OCI-LY3 (cell line): ENCODE data around the gene FBXO38.

Experiments used
- H2AFZ ChIP-seq: fragments of 200-600, 300-600 bp; shearing (Covaris generic); 2 replicates; pipeline ENCODE4 v1.6.0; 2014; ENCODE audit warnings: antibody characterized with exemption, low read depth, low read length
- H3K27ac ChIP-seq: fragments of 200-600, 300-600 bp; sonication (generic); 2 replicates; pipeline ENCODE4 v1.5.1; 2014; ENCODE audit warnings: mild to moderate bottlenecking, low read length, moderate library complexity, mixed read lengths
- H3K27me3 ChIP-seq: fragments of 200-600, 300-600 bp; sonication (generic); 2 replicates; pipeline ENCODE4 v1.6.1; 2014; ENCODE audit warnings: low read depth, low read length, mixed read lengths
- H3K36me3 ChIP-seq: fragments of 200-600, 300-600 bp; sonication (generic); replicated peaks from 2 replicates; pipeline ENCODE3; 2014; ENCODE audit warnings: low read depth, low read length, mixed read lengths
- H3K4me1 ChIP-seq: fragments of 300-600, 200-600 bp; sonication (generic); 2 replicates; pipeline ENCODE4 v1.6.1; 2014; ENCODE audit warnings: low read length, mixed read lengths
- H3K4me2 ChIP-seq: fragments of 200-600, 300-600 bp; sonication (generic); 2 replicates; pipeline ENCODE4 v1.6.1; 2014; ENCODE audit warnings: low read length, mixed read lengths
- H3K4me3 ChIP-seq: fragments of 300-600, 200-600 bp; sonication (generic); 2 replicates; pipeline ENCODE4 v1.5.1; 2014; ENCODE audit warnings: antibody characterized with exemption, mild to moderate bottlenecking, low read length, moderate library complexity
- H3K79me2 ChIP-seq: fragments of 300-600, 200-600 bp; shearing (Covaris generic); 2 replicates; pipeline ENCODE4 v1.6.1; 2014; ENCODE audit warnings: mild to moderate bottlenecking, low read length, mixed read lengths
- H3K9ac ChIP-seq: fragments of 300-600, 200-600 bp; shearing (Covaris generic); 2 replicates; pipeline ENCODE4 v1.6.0; 2014; ENCODE audit warnings: mild to moderate bottlenecking, low read length, moderate library complexity
- H3K9me3 ChIP-seq: fragments of 200-600, 300-600 bp; shearing (Covaris generic); 2 replicates; pipeline ENCODE4 v1.6.1; 2014; ENCODE audit warnings: low read length, mixed read lengths; ENCODE audit not compliant: insufficient read depth
- H4K20me1 ChIP-seq: fragments of 200-600, 300-600 bp; sonication (generic); 2 replicates; pipeline ENCODE4 v1.6.1; 2016; ENCODE audit warnings: low read length, mixed read lengths; ENCODE audit not compliant: insufficient read depth
- EZH2phosphoT487 ChIP-seq: fragments of 200-600 bp; shearing (Covaris generic); IDR thresholded peaks from 2 replicates; pipeline ENCODE4 v1.6.1; 2018; ENCODE audit warnings: antibody characterized with exemption, mixed run types, low read depth
- TF ChIP-seq, protein P1 (sequence below): fragments of 200-600, 300-600 bp; sonication (generic); IDR thresholded peaks from 2 replicates; pipeline ENCODE4 v1.5.1; 2014; ENCODE audit warnings: antibody characterized with exemption, low read length, low read depth

FBXO38 gene

DNA sequence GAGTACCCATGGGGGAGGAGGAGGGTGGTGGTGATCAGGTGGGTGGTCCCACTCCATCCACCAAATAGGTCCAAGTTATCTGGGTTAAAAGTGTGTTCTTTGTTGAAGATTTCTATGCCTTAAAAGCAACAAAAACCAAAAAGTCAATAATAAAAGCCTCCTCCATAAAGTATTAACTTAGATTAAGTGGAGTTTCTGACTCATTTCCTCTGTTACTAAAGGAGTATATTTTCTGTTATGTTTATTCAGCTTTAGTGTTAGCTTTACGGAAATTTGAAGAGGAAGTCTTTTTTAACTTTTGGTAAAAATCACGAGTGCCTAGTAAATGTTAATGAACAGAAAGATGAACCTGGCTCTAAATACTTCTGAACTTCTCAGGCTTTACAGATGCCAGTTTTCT lies 17.8 kb downstream of the FBXO38 start:
- H3K27ac ChIP-seq = no peak overlapping the region; the same call in 1 of the 2 replicates
- no peaks in the 10 kb centered on the region for H3K79me2 ChIP-seq
- peaks cover 30% of the 10 kb centered on the region for H3K36me3 ChIP-seq
- no peak overlapping the region for H3K4me2 ChIP-seq
- H3K4me1 ChIP-seq = peaks cover 13% of the 10 kb centered on the region
- H2AFZ ChIP-seq = no peak overlapping the region
- TF ChIP-seq, protein P1, sequence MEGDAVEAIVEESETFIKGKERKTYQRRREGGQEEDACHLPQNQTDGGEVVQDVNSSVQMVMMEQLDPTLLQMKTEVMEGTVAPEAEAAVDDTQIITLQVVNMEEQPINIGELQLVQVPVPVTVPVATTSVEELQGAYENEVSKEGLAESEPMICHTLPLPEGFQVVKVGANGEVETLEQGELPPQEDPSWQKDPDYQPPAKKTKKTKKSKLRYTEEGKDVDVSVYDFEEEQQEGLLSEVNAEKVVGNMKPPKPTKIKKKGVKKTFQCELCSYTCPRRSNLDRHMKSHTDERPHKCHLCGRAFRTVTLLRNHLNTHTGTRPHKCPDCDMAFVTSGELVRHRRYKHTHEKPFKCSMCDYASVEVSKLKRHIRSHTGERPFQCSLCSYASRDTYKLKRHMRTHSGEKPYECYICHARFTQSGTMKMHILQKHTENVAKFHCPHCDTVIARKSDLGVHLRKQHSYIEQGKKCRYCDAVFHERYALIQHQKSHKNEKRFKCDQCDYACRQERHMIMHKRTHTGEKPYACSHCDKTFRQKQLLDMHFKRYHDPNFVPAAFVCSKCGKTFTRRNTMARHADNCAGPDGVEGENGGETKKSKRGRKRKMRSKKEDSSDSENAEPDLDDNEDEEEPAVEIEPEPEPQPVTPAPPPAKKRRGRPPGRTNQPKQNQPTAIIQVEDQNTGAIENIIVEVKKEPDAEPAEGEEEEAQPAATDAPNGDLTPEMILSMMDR = no peak
- no peak for TF ChIP-seq EZH2phosphoT487
- no peak overlapping the region for H3K4me3 ChIP-seq
- no peaks in the 10 kb centered on the region for H3K27me3 ChIP-seq
- 0 out of 2 replicates have a peak, but pooled peaks cover 3% of the 10 kb centered on the region for H4K20me1 ChIP-seq
- H3K9me3 ChIP-seq = no peaks in the 10 kb centered on the region
- no peak overlapping the region for H3K9ac ChIP-seq

DNA sequence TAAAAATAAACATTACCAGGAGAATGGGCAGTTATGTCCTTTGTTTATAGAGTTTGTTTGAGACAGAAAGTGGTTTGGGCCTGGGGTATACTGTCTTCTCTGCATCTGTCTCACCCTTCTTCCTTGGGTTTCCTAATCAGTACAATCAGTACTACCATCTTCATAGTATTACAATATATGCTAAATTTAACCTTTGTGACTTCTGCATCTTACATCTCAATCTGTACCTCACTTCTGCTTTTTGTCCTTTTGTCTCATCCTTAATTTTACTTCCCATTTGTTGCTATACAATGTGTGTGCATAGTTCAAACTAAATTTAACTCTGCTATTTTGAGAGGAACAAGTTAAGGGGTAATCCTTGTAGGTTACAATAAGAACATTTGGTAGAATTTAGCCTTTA lies 19.6 kb downstream of the FBXO38 start:
- Histone ChIP-seq H3K27ac (no peak overlapping the region), H3K36me3 (peaks cover 30% of the 10 kb centered on the region), H3K4me2 (no peak overlapping the region), H4K20me1 (0 out of 2 replicates have a peak, but pooled peaks cover 3% of the 10 kb centered on the region), H3K4me3 (no peak overlapping the region), H2AFZ (no peak overlapping the region), H3K27me3 (no peaks in the 10 kb centered on the region), H3K9ac (no peak overlapping the region), H3K4me1 (peaks cover 13% of the 10 kb centered on the region), H3K9me3 (no peaks in the 10 kb centered on the region), H3K79me2 (no peaks in the 10 kb centered on the region)
- TF ChIP-seq, protein P1 = no peak
- TF ChIP-seq EZH2phosphoT487 = no peak

DNA sequence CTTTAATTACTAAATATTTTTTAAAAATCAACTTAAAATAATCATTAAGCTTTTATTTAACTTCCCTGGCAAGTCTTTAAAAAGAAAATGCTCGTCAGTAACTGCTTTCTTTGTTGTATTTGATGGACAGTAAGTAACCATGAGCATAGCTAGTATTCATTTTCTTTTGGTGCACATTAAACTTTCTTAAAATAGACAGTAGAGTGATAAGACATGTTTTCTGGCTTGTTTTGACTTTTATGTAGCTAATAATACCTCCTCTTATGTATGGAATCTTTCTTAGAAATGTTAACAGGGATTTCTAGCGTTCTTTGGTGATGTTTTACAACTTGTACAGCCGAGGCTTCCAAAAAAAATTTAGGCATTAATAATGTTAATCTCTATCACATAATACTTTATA lies 22.6 kb downstream of the FBXO38 start:
- H3K4me1 ChIP-seq = peaks cover 13% of the 10 kb centered on the region
- H3K27me3 ChIP-seq = no peaks in the 10 kb centered on the region
- no peak overlapping the region for H3K27ac ChIP-seq
- no peak overlapping the region for H3K4me2 ChIP-seq
- H3K9ac ChIP-seq = no peak overlapping the region
- H3K4me3 ChIP-seq = no peak overlapping the region
- H2AFZ ChIP-seq = no peak overlapping the region
- H3K79me2 ChIP-seq = no peaks in the 10 kb centered on the region
- peaks cover 23% of the 10 kb centered on the region for H3K36me3 ChIP-seq
- H4K20me1 ChIP-seq = no peaks in the 10 kb centered on the region
- no peaks in the 10 kb centered on the region for H3K9me3 ChIP-seq
- TF ChIP-seq, protein P1 = no peak

DNA sequence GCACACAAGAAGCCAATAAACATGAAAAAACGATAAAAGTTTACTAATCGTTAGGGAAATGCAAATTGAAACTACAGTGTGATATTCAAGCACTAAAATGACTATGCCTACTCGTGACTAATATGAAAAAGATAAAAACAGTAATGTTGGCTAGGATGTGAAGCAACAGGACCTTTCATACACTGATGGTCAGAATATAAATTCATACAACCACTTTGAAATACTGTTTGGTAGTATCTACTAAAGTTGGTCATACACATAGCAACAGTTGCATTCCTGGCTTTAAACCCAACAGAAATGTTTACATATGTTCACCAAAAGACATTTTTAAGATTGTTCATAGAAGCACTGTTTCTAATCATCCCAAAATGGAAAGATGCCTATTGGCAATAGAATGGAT lies 24.3 kb downstream of the FBXO38 start:
- no peak overlapping the region for H3K27ac ChIP-seq
- TF ChIP-seq, protein P1 = no peak
- TF ChIP-seq EZH2phosphoT487 = no peak
- peaks cover 12% of the 10 kb centered on the region for H3K36me3 ChIP-seq
- H3K4me2 ChIP-seq = no peak overlapping the region
- peaks cover 7% of the 10 kb centered on the region for H3K4me1 ChIP-seq
- no peaks in the 10 kb centered on the region for H4K20me1 ChIP-seq
- H3K79me2 ChIP-seq = no peaks in the 10 kb centered on the region
- H3K27me3 ChIP-seq = no peaks in the 10 kb centered on the region
- no peak overlapping the region for H2AFZ ChIP-seq
- H3K9me3 ChIP-seq = no peaks in the 10 kb centered on the region
- no peak overlapping the region for H3K4me3 ChIP-seq
- H3K9ac ChIP-seq = no peak overlapping the region
